Measurements from ENCODE around the gene KCNT1. TPM values are rescaled to one million over a fixed set of nuclear protein-coding genes. Genes with fewer than 3 reads are reported as not detected.

KCNT1 gene
- total RNA-seq, 1 donor from 2014 or later = not detected

DNA sequence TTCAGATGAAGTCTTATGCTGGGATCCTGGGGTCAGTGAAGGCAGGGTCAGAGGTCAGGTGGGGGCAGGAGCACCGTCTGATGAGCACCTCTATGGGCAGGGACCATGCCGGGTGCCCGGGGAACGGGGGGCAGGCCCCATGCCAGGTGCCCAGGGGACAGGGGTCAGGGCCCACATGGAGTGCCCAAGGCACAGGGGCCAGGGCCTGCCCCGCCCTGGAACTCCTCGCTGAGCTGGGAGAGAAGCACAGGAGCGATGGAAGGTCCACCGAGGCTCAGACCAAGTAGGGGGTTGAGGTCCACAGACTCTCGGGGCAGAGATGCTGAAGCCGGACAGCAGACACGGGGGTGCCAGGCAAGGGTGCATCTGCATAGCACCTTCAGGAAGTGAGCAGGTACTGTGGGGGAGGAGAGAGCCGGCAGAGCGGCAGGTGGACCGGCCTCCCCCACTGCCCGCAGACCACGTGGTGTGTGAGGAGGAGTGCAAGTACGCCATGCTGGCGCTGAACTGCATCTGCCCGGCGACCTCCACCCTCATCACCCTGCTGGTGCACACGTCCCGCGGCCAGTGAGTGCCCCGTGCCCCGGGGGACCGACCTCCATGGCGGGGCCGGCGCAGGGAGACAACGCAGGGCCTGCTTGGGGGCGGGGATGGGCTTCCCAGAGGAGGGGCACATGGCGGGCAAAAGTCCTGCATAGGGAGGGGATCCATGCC is 67.7 kb downstream of the KCNT1 start:
- no peak for DNase-seq

DNA sequence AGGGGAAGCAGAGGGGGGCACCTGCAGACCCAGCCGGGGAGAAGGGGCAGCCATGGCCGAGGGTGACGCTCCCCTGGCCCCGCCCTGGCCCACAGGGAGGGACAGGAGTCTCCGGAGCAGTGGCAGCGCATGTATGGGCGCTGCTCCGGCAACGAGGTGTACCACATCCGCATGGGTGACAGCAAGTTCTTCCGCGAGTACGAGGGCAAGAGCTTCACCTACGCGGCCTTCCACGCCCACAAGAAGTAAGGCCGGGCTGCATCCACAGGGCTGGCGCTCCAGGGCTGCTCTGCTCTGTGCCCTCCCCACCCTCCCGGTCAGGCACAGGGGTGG is 68.2 kb downstream of the KCNT1 start:
- no peak for DNase-seq

DNA sequence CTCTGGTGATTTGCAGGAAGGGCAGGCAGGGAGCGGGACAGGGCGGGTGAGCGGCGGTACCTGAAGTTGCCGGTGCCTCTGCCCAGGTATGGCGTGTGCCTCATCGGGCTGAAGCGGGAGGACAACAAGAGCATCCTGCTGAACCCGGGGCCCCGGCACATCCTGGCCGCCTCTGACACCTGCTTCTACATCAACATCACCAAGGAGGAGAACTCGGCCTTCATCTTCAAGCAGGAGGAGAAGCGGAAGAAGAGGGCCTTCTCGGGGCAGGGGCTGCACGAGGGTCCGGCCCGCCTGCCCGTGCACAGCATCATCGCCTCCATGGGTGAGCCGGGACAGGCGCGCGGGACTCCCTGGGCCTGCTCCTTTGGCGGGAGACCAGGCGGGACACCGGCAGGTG is 68.8 kb downstream of the KCNT1 start:
- DNase-seq = no peak

DNA sequence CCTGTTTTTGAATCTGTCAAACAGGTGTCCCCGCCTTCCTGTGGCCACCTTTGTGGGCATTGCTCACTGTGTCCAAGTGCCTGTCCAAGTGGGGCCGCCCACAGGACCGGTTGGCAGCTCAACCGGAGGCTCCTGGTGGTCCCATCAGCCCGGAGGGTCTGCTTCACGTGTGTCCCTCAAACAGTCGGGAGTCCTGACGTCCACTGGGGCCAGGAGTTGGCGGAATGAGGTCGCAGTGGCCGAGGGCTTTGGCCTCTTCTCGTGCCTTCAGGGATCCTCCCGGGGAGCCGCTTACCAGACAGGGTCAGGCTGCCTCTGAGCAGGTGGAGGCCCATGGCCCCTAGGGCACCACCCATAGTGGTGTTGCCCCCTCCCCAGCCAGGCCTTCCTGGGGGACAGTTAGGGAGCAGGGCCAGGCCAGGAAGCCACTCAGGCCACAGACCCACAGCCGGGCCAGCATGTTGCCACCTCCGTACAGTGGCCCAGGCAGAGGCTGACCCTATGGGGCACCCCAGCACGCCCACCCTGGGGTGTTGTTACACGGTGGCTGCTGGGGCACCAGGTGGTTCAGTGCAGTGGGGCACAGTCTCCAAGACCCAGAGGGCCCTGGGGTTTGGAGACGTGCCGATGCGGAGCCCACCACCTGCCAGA is 69.5 kb downstream of the KCNT1 start:
- DNase-seq = no peak

DNA sequence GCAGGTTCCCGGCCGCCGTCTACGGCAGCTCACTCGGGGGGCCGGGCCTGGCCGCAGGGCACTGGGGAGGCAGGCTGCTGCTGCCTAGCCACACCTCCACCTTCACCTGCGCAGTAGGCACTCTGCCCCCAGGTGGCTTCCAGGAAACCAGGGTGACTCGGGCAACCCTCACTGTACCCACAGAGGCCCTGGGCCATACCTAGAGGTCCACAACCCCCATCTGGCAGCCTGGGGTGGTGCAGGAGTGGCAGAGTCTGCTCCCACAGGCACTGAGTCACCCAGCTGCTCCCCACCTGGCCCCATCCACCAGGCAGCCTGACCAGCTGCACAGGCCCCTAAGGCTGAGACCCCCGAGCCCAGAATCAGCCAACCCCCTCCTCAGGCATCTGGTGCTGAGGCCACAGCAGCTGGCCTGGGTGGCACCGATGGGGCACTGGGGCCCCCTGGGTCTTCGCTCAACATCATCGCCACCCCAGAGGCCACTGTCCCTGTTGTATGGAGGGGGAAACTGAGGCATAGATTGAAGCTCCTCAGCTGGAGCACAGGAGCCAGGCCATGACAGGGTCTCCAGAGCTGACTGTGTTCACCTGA is 70.2 kb downstream of the KCNT1 start:
- no peak for DNase-seq

DNA sequence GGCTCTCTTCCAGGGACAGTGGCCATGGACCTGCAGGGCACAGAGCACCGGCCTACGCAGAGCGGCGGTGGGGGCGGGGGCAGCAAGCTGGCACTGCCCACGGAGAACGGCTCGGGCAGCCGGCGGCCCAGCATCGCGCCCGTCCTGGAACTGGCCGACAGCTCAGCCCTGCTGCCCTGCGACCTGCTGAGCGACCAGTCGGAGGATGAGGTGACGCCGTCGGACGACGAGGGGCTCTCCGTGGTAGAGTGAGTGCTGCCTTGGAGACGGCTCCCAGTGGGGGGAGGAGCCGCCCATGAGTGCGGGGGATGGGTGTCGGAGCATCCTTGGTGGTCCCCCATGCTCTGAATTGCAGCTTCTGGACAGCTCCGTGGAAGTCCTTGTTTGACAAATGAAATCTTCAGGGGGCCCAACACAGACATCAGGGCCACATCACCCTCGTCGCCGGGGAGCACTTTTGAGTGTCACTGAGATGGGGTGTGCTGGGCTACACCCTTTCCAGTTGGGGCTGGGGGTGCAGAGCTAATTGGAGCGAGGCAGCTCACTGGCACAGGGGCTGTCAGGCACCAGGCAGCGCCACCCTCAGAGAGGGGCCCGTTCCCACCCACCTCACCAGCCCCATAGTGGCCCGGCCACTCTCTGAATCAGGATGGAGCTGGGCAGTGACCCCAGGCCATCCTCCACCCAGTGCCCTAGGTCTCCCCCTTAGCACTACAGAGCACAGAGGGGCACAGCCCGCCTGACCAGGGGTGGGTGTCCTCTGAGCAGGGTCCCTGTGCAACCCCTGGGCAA is 70.9 kb downstream of the KCNT1 start:
- DNase-seq = no peak

DNA sequence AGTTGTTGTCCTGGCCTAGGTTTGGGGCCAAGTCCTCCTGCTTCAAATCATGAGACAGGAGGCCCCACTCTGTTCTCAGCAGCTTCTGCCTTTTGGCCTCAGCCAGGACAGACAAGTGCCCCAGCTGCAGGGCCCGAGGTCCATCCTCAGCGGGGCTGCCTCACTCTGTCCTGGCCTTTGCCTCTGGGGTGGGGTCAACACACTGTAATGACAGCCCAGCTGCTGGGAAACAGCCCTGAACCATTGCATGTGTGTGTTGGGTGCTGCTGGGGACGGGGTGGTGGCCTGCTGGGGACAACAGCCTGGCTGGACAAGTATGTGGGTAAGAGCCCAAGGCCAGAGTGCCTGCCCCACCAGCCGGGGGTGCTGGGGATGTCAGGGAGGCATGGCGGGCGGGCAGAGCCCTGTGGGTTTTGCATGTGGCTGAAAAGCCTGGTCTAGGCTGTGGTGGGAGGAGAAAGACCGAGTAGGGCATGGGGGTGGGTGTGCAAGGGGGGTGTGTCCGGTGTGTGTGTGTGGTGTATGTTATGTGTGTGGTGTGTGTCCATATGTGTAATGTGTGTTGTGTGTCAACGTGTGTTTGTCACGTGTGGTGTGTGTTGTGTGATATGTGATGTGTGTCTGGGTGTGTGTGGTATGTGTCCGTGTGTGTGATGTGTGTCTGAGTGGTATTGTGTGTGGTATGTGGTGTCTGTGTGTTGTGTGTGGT is 71.7 kb downstream of the KCNT1 start:
- DNase-seq = no peak

DNA sequence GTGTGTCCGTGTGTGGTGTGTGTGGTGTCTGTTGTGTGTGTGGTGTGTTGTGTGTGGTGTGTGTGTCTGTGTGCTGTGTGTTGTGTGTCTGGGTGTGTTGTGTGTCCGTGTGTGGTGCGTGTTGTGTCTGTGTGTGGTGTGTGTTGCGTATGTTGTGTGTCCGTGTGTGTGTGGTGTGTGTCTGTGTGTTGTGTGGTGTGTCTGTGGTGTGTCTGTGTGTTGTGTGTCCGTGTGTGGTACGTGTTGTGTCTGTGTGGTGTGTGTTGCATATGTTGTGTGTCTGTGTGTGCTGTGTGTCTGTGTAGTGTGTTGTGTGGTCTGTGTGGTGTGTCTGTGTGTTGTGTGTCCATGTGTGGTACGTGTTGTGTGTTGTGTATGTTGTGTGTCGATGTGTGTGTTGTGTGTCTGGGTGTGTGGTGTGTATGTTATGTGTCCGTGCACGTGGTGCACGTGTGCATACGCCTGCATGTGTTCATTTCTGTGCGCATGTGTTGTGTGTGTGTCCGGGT is 72.3 kb downstream of the KCNT1 start:
- DNase-seq = no peak

DNA sequence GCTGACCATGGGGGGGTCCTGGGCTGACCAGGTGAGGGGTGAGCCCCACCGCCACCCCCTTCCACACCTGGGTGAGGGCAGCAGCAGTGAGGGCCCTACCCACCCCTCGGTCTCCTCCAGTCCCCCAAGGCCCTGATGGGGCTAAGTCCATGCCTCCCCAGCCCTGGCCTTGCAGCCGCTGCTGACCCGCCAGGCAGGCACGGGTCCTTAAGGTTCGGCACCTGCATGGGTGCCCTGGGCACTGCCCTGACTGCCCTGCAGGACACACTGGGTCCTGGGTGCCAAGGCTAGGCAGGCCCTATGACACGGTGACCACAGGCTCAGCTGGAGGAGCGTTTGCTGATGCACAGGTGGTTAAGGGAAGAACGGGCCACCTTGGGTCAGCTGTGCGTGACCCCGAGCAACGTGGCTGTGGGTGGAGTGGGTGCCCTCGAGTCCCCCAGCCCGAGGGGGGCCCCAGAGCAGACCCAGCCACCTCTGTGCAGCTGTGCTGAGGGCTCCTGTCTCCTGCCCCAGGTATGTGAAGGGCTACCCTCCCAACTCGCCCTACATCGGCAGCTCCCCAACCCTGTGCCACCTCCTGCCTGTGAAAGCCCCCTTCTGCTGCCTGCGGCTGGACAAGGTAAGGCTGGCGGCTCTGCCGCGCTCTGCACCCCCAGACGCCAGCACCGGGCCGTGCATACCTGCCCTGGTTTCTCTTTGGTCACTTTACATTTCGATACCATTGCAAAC is 73.0 kb downstream of the KCNT1 start:
- DNase-seq = no peak

DNA sequence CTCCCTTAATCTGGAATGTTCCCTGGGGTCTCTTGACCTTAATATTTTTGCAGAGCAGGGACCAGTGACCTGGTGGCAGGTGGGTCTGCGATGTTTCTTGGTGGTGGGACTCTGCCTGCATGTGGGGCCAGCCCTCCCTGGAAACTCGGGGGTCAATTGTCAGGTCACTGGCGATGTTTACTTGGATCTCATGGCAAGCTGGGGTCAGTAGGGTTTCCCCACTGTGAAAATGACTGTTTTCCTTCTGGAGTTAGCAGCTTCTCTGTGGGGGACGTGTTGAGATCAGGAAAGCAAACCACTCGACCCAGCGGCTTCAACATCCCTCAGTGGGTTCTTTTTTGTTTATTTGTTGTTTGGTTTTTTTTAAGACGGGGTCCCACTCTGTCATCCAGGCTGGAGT is 73.9 kb downstream of the KCNT1 start:
- no peak for DNase-seq

DNA sequence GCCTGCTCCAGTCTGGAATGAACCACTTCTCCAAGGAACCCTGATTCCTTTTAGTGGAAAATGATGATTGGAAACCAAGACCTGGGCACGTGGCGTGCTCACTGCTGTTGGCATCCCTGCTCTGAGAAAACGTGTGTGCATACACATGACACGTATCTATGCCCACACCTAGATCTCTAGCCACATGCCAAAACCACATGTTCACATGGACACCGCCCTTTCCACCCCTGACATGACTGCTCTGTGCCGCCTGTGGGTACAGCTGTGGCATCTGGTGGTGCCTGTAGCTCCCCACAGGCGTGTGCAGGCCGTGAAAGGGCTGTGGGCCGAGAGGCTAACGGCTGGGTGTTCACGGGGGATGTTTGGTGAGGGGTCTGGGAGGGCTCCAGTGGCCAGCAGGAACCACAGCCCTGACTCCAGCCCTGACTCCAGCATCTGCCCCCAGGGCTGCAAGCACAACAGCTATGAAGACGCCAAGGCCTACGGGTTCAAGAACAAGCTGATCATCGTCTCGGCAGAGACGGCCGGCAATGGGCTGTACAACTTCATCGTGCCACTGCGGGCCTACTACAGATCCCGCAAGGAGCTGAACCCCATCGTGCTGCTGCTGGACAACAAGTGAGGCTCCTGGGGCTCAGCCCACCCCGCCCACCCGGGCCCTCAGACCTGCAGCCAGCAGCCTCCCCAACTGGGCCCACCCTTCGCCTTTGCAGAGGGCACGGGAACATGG is 75.1 kb downstream of the KCNT1 start:
- no peak for DNase-seq

DNA sequence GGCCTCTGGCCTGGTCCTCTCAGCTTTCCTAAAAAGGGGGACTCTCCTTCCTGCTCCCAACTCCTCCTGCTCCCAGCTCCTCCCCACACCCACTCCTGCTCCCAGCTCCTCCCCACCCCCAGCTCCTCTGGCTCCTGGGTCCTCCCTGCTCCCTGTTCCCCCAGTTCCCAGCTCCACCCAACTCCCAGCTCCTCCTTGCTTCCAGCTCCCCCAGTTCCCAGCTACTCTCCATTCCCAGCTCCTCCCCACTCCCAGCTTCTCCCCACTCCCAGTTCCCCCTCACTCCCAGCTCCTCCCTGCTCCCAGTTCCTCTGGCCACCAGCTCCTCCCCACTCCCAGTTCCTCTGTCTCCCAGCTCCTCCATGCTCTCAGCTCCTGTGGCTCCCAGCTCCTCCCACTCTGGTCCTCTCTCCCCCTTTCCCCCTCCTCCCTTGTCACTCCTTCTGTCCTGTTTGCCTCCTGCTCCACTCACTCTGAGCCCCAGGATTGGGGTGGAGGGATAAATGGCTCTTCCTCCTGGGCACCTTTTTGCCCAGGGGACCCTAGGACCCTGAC is 75.7 kb downstream of the KCNT1 start:
- no peak for DNase-seq

DNA sequence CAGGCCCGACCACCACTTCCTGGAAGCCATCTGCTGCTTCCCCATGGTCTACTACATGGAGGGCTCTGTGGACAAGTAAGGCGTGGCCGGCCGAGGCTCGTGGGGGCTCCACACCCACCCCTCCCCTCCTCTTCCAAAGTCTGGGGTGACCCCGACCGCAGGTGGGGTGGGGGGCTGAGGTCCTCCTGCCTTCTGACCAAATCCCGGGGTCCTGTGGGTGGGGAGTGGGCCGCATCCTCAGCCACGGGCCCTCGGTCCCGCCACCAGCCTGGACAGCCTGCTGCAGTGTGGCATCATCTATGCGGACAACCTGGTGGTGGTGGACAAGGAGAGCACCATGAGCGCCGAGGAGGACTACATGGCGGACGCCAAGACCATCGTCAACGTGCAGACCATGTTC is 76.4 kb downstream of the KCNT1 start:
- no peak for DNase-seq

DNA sequence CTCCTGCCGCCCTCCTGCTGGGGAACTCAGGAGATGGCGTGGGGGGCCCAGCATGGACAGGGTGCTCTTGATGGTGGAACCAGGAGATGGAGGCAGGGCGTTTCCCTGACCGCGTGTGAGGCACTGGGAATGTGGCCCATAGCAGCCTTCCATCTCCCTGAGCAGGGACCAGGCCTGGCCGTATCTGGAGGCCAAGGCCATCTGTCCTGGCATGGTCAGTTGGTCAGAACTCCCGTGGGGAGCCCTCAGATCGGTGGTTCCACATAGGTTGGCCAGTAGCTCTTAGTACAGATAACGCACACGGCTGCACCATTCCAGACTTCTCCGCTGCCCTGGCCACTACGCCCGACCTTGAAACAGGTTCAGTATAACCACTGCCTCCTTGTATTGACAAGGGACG is 77.6 kb downstream of the KCNT1 start:
- no peak for DNase-seq

DNA sequence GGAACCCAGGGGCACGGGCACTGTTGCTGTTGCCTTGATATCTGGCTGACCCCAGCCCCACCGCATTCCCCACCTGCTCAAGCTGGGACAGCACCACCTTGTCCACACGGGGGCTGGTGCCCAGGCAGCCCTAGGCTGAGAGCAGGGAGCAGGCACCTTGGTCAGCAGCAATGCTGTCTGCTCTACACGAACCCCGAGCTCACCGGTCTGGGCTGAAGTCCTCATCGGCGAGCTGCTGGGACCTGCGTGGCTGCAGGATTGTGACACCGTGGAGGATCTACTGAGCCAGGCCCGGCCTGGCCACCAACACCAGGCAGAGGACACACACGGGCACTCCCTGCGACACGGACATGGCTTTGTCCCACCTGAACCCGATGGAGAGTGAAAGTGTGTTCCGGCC is 78.1 kb downstream of the KCNT1 start:
- DNase-seq = no peak

DNA sequence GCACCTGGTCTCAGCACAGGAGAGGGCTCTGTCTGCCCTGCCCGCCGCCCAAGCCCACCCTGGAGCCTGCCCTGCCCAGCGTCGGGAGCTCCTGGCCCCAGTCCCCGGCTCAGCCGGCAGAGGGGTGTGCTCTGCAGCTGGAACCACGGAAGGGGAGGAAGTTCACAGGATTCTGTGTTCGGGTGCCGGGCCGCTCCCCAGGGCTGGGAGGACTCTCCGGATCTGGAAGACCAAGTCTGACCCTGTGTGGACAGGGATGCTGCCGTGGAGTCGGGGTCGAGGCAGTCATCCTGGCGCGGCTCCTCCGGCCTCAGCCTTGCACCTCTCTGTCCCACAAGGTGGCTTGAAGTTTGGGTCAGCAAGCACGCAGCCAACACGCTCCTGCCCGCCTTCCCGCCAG is 78.6 kb downstream of the KCNT1 start:
- no peak for DNase-seq

DNA sequence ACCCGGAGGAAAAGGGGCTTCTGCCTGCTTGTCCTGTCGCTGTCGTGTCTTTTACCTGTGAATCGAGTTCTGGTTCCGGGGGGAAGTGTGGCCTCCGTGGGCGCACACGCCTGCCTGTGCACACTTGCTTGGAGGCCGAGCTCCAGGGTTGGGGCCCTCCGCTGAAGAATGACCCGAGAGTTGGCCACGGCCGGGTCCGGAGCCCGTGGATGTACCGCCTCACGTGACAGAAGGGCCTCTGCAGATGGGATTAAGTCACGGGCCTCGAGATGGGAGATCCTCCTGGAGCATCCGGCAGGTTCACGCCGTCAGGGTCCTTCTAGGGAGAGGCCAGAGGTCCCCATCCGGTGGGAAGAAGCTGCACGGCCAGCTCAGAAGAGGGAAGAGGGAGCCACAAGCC is 81.0 kb downstream of the KCNT1 start:
- DNase-seq = no peak

DNA sequence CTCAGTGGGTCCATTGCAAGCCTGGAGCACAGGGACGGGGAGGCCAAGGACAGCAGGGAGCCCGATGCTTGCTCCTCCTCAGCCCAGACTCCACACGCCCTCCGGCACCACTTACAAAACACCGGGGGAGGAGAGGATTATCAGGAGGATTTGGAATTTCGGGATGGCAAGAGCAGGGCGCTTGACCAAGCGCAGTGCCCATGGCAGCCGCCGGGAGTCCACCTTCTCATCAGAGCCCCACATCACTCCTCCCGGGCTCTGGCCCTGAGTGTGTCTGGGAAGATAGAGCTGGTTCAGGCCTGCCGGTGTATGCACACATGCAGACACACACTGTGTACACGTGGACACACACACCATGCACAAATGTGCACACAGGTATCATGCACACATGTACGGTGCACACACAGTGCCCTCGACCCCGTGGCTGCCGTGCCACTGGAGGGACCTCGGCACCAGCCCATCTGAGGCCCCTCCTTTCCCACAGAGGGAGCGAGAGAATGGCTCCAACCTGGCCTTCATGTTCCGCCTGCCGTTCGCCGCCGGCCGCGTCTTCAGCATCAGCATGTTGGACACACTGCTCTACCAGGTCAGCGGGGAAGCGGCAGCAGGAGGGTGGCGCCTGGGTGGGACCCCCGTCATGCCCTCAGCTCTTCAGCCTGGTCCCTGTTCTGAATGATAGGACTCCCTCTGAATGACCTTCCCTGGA is 81.7 kb downstream of the KCNT1 start:
- DNase-seq = no peak

DNA sequence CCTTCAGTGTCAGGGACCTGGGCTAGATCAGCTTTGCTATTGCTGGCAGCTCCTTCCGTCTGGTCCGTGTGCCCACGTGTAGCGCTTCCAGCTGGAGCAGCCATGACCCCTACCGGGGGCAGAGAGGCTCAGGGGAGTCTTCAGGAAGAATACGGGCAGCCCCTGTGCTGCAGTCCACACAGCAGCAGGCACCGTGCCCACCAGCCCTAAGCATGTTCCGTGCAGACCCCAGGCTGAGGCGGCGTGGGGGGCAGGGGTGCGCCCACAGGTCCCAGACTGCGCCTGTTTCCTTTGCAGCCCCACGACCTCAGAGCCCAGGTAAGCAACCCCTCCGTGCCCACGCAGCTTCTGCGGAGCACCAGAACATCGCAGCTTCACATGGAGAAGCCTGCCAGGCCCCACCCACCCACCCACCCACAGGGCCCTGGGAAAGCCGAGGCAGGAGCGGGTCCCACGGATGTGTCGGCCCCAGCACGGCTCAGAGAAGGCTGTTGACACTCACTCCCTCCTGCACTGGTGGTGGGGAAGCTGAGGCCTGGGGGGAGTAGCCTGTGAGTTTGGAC is 83.1 kb downstream of the KCNT1 start:
- no peak for DNase-seq

DNA sequence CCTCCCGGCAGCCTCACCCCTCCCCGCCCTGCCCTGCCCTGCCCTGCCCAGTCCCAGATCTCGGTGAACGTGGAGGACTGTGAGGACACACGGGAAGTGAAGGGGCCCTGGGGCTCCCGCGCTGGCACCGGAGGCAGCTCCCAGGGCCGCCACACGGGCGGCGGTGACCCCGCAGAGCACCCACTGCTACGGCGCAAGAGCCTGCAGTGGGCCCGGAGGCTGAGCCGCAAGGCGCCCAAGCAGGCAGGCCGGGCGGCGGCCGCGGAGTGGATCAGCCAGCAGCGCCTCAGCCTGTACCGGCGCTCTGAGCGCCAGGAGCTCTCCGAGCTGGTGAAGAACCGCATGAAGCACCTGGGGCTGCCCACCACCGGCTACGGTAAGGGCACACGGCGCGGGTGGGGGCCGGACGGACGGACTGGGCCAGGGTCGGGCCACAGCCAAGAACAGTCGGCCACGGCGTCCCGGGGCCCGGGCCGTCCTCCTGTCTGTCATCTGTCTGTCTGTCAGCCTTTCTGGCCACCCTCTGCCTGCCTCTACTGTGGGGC is 84.2 kb downstream of the KCNT1 start:
- no peak for DNase-seq
